Fibroblast of villous mesenchyme (primary cell): Measurements from ENCODE around the gene CREBBP. TPM values are rescaled to one million over a fixed set of nuclear protein-coding genes. Genes with fewer than 3 reads are reported as not detected.
"Not testable (repeated sequence)": the region's sequence is repeated elsewhere in the genome, so short reads cannot be mapped to it uniquely, and the experiment has no call there.

Experiments
- DNase-seq: peaks from one replicate; pipeline ENCODE4 v3.0.0-alpha.2; 2010; ENCODE audit warnings: low read depth
- H3K4me3 ChIP-seq: 2 replicates; pipeline ENCODE4 v1.5.1; 2011; ENCODE audit warnings: low read depth, mild to moderate bottlenecking, low read length
- total RNA-seq: library from RNA; depleted of rRNA; stranded (reverse); fragments of >200 nt; gene quantifications from 2 replicates; pipeline ENCODE4 v1.2.3, GENCODE V29; 2012
- TF ChIP-seq, protein P1 (sequence below): IDR thresholded peaks from 2 replicates; pipeline ENCODE4 v1.5.1; 2012; ENCODE audit warnings: low read depth, mild to moderate bottlenecking, low read length; ENCODE audit not compliant: insufficient read depth

Gene CREBBP
- total RNA-seq, 1 donor = 32.0 TPM

DNA sequence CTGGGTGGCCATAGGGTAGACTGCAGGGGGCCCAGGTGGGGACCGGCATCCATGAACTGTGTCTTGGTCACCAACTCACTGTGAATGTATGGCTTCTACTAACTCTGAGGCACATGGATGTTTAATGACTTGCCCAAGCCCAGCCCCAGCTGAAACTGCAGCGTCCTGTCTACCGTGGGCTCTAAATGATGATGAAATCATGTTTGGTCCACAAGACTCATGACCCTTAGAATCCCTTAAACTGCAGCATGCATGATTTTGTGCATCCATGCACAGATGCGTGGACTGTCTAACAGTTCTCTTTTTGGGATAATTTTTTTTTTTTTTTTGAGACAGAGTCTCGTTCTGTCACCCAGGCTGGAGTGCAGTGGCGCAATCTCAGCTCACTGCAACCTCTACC is 32.4 kb upstream of the CREBBP start:
- no peak overlapping the region for H3K4me3 ChIP-seq
- no peak for DNase-seq
- TF ChIP-seq, protein P1, sequence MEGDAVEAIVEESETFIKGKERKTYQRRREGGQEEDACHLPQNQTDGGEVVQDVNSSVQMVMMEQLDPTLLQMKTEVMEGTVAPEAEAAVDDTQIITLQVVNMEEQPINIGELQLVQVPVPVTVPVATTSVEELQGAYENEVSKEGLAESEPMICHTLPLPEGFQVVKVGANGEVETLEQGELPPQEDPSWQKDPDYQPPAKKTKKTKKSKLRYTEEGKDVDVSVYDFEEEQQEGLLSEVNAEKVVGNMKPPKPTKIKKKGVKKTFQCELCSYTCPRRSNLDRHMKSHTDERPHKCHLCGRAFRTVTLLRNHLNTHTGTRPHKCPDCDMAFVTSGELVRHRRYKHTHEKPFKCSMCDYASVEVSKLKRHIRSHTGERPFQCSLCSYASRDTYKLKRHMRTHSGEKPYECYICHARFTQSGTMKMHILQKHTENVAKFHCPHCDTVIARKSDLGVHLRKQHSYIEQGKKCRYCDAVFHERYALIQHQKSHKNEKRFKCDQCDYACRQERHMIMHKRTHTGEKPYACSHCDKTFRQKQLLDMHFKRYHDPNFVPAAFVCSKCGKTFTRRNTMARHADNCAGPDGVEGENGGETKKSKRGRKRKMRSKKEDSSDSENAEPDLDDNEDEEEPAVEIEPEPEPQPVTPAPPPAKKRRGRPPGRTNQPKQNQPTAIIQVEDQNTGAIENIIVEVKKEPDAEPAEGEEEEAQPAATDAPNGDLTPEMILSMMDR = no peak

DNA sequence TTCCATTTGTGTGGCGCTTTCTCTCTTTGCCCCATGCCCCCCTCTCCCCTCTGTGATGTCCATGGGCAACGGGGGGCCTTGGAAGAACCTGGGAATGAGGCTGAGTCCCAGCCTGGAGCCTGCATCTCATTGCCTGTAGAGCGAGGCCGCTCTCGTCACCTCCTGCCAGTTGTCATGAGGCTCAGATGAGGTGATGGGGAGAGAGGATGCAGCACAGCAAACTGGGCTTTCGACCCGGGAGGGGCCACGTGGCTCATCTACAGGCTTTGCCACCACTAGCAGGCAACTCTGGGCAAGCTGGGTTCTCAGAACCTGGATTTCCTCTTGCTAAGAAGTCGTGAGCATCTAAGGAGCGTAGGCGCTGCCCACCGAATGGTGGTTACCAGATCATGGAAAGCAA is 31.9 kb upstream of the CREBBP start:
- DNase-seq = no peak
- H3K4me3 ChIP-seq = no peak overlapping the region
- TF ChIP-seq, protein P1 = no peak

DNA sequence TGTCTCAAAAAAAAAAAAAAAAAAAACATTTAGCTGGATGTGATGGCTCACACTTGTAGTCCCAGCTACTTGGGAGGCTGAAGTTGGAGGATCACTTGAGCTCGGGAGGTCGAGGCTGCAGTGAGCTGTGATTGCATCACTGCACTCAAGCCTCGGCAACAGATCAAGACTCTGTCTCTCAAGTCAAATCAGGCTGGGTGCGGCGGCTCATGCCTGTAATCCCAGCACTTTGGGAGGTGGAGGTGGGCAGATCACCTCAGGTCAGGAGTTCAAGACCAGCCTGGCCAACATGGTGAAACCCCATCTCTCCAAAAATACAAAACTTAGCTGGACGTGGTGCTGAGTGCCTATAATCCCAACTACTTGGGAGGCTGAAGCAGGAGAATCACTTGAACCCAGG is 31.2 kb upstream of the CREBBP start:
- H3K4me3 ChIP-seq, DNase-seq: not testable (repeated sequence)

GRCh38 chr16:3909791-3910583 is 29.5 kb upstream of the CREBBP start:
- DNase-seq = no peak
- TF ChIP-seq, protein P1 = no peak
- no peak overlapping the region for H3K4me3 ChIP-seq

DNA sequence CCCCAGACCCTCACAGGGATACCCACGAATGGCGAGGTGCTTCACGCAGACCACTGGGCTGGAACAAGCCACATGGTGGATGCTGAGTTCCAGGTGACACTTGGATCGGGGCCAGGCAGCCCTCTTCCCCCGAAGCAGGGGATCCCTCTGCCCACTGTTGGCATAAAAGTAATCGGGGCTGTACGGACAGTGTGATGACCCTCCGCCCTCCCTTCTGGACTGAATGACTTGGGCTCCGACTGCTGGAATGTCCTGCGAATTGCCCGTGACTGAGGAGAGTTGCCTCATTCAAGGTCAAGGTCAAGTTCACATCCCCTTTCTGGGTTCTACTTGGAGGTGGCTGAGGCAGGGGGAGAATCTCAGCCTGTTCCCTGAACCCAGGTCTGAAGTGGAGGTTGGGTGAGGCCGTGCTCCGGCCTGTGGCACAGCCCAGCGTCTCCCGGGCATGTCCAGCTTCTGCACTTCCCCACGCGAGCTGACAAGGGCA is 28.5 kb upstream of the CREBBP start:
- no peak overlapping the region for H3K4me3 ChIP-seq
- no peak for DNase-seq
- TF ChIP-seq, protein P1 = no peak

GRCh38 chr16:3907586-3907985 is 27.1 kb upstream of the CREBBP start:
- H3K4me3 ChIP-seq = no peak overlapping the region
- TF ChIP-seq, protein P1 = no peak
- no peak for DNase-seq

DNA sequence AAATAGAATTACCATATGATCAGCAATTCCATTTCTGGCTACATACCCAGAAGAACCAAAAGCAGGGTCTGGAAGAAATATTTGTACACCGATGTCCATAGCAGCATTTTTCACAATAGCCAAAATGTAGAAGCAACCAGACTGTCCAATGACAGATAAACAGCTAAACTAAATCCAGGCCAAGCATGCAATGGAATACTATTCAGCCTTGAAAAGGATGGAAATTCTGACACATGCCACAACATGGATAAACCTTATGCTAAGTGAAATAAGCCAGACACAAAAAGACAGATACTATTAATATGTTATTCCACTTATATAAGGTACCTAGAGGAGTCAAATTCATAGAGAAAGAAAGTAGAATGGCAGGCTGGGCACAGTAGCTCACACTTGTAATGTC is 25.9 kb upstream of the CREBBP start:
- H3K4me3 ChIP-seq = no peak overlapping the region
- DNase-seq = no peak
- TF ChIP-seq, protein P1 = no peak
